HepG2 (cell line): Measurements from ENCODE around the gene PRDM10. TPM values are rescaled to one million over a fixed set of nuclear protein-coding genes. Genes with fewer than 3 reads are reported as not detected.

Experiments used
- ATAC-seq: fragments of 200-7000 bp; cut with Tn5 transposase; 3 replicates; pipeline ENCODE4 v1.9.1; 2020; ENCODE audit warnings: mild to moderate bottlenecking, moderate library complexity
- BruUV-seq: library from RNA; stranded (reverse); fragments of 400-500 nt; replicated peaks from 2 replicates; lab custom pipeline; 2021; lab: Mats Ljungman, UMichigan
- CTCF ChIA-PET: fragments of 300-600 bp; formaldehyde crosslinking; extraction: SDS; loops from one replicate; lab custom pipeline; 2021; ENCODE audit warnings: low total read pairs, inconsistent platforms, low intra/inter-chr PET ratio; lab: Yijun Ruan, JAX
- POLR2A ChIA-PET: fragments of 350-600 bp; sonication (Branson Sonifier 250); formaldehyde crosslinking; loops from one replicate; lab custom pipeline; 2020; ENCODE audit warnings: antibody characterized with exemption, inconsistent platforms; lab: Yijun Ruan, JAX
- DNase-seq: peaks from one replicate; pipeline ENCODE4 v3.0.0-alpha.2; 2015; ENCODE audit warnings: low spot score
- FAIRE-seq: peaks from 3 replicates; lab custom pipeline; 2011; peaks lifted over from hg19 to GRCh38; lab: Jason Lieb, UNC
- H2AFZ ChIP-seq: one replicate; pipeline ENCODE4 v1.6.1; 2011; ENCODE audit warnings: low read length, inconsistent platforms
- H3K27ac ChIP-seq: fragments of 300-600 bp; 3 replicates; pipeline ENCODE4 v1.8.0; 2011; ENCODE audit warnings: mixed run types, mild to moderate bottlenecking, mixed read lengths, low read length, inconsistent platforms; ENCODE audit not compliant: insufficient read depth; ENCODE audit errors: extremely low read length
- H3K27me3 ChIP-seq, 2 experiments: fragments of 200-600 bp in 1 of 2; 2 replicates in 1 of 2; 3 replicates in 1 of 2; pipeline versions ENCODE4 v1.6.0 to v1.8.0; 2011; ENCODE audit warnings: low read length in 2 of 2, mild to moderate bottlenecking in 2 of 2, moderate library complexity in 2 of 2, inconsistent platforms in 1 of 2; ENCODE audit not compliant: insufficient read depth in 2 of 2, control insufficient read depth in 1 of 2
- H3K36me3 ChIP-seq, 2 experiments: fragments of 200-600 bp in 1 of 2; replicated peaks in 1 of 2; 2 replicates in 1 of 2; 3 replicates in 1 of 2; pipeline versions ENCODE4 v1.5.1 to v1.8.0; 2011; ENCODE audit warnings: low read length in 2 of 2, inconsistent platforms in 1 of 2; ENCODE audit not compliant: insufficient read depth in 2 of 2, control insufficient read depth in 1 of 2
- H3K4me1 ChIP-seq: 2 replicates; pipeline ENCODE4 v1.5.1; 2012; ENCODE audit warnings: low read length, inconsistent platforms; ENCODE audit not compliant: insufficient read depth
- H3K4me2 ChIP-seq: 2 replicates; pipeline ENCODE4 v1.6.0; 2011; ENCODE audit warnings: low read depth, low read length, inconsistent platforms
- H3K4me3 ChIP-seq, 3 experiments: fragments of 200-600 bp in 1 of 3; sonication (generic), shearing (Covaris generic) in 1 of 3; replicated peaks in 1 of 3; 2 replicates each; pipeline ENCODE4 v1.5.1; 2011 to 2016; ENCODE audit warnings: low read length in 3 of 3, inconsistent platforms in 2 of 3, low read depth in 2 of 3, mild to moderate bottlenecking in 2 of 3, control low read depth in 1 of 3, mixed read lengths in 1 of 3; ENCODE audit not compliant: insufficient read depth in 1 of 3
- H3K79me2 ChIP-seq: one replicate; pipeline ENCODE4 v1.6.1; 2011; ENCODE audit warnings: low read length, inconsistent platforms; ENCODE audit not compliant: insufficient read depth
- H3K9ac ChIP-seq: 2 replicates; pipeline ENCODE4 v1.6.0; 2011; ENCODE audit warnings: mild to moderate bottlenecking, low read depth, low read length, inconsistent platforms; ENCODE audit not compliant: insufficient read depth
- H3K9me3 ChIP-seq: 2 replicates; pipeline ENCODE4 v1.5.1; 2012; ENCODE audit warnings: mild to moderate bottlenecking, low read length
- H4K20me1 ChIP-seq: 2 replicates; pipeline ENCODE4 v1.6.0; 2011; ENCODE audit warnings: inconsistent platforms, mild to moderate bottlenecking, low read length, moderate library complexity; ENCODE audit not compliant: insufficient read depth
- ARID5B ChIP-seq: IDR thresholded peaks from 2 replicates; pipeline ENCODE4 v1.4.0; 2020; ENCODE audit warnings: mild to moderate bottlenecking, missing genetic modification reagents
- BRCA1 ChIP-seq: sonication (generic); formaldehyde crosslinking; IDR thresholded peaks from 2 replicates; pipeline ENCODE4 v1.4.0; 2020; ENCODE audit warnings: missing genetic modification reagents
- CEBPB ChIP-seq: IDR thresholded peaks from 2 replicates; pipeline ENCODE4 v1.6.1; 2011; ENCODE audit warnings: low read depth, low read length, improper control_type of control experiment, borderline replicate concordance
- ESRRA ChIP-seq: sonication (generic); formaldehyde crosslinking; IDR thresholded peaks from 2 replicates; pipeline ENCODE4 v1.5.1; 2020; ENCODE audit warnings: mild to moderate bottlenecking, low read depth, missing genetic modification reagents
- GTF2F1 ChIP-seq: fragments of 150-350 bp; IDR thresholded peaks from 2 replicates; pipeline ENCODE4 v1.6.1; 2014; ENCODE audit warnings: low read length
- ISL2 ChIP-seq: sonication (generic); formaldehyde crosslinking; IDR thresholded peaks from 2 replicates; pipeline ENCODE4 v1.5.0; 2020; ENCODE audit warnings: missing genetic modification reagents
- KDM4B ChIP-seq: sonication (generic); formaldehyde crosslinking; IDR thresholded peaks from 2 replicates; pipeline ENCODE4 v1.4.0; 2020; ENCODE audit warnings: missing genetic modification reagents
- KDM5A ChIP-seq: fragments of 200-600 bp; sonication (generic); IDR thresholded peaks from 2 replicates; pipeline ENCODE4 v1.7.0; 2018; ENCODE audit warnings: antibody characterized with exemption, mild to moderate bottlenecking, low read length, borderline replicate concordance
- KLF16 ChIP-seq, 2 experiments: sonication (generic) in 1 of 2; formaldehyde crosslinking in 1 of 2; IDR thresholded peaks; 2 replicates each; pipeline versions ENCODE4 v1.6.1 to v1.8.0; 2016 to 2023; ENCODE audit warnings: missing genetic modification reagents in 2 of 2, missing compliant biosample characterization in 1 of 2
- NFRKB ChIP-seq: fragments of 450-650 bp; IDR thresholded peaks from 2 replicates; pipeline ENCODE4 v1.6.1; 2017
- NR1H2 ChIP-seq: sonication (generic); formaldehyde crosslinking; IDR thresholded peaks from 2 replicates; pipeline ENCODE4 v1.8.1; 2022; ENCODE audit warnings: low read depth, missing genetic modification reagents, borderline replicate concordance
- PRDM4 ChIP-seq: sonication (generic); formaldehyde crosslinking; IDR thresholded peaks from 2 replicates; pipeline ENCODE4 v1.9.0; 2021; ENCODE audit warnings: missing genetic modification reagents, borderline replicate concordance
- RFX1 ChIP-seq: fragments of 450-650 bp; IDR thresholded peaks from 2 replicates; pipeline ENCODE4 v1.6.1; 2017
- SMC3 ChIP-seq: IDR thresholded peaks from 2 replicates; pipeline ENCODE4 v1.6.1; 2011; ENCODE audit warnings: low read length, improper control_type of control experiment
- SYNCRIP ChIP-seq: fragments of 200-400 bp; formaldehyde crosslinking; IDR thresholded peaks from 2 replicates; pipeline ENCODE4 v1.6.1; 2018; ENCODE audit warnings: mild to moderate bottlenecking, low read depth, low read length; ENCODE audit not compliant: insufficient read depth
- THAP8 ChIP-seq: sonication (generic); formaldehyde crosslinking; IDR thresholded peaks from 2 replicates; pipeline ENCODE4 v1.5.1; 2020; ENCODE audit warnings: missing genetic modification reagents, mild to moderate bottlenecking, borderline replicate concordance
- ZNF160 ChIP-seq: sonication (generic); formaldehyde crosslinking; IDR thresholded peaks from 2 replicates; pipeline ENCODE4 v1.8.0; 2022; ENCODE audit warnings: mild to moderate bottlenecking, inconsistent platforms, missing genetic modification reagents
- ZNF3 ChIP-seq: IDR thresholded peaks from 2 replicates; pipeline ENCODE4 v1.7.0; 2017; ENCODE audit warnings: inconsistent platforms
- ZNF430 ChIP-seq: sonication (generic); formaldehyde crosslinking; IDR thresholded peaks from 2 replicates; pipeline ENCODE4 v1.9.0; 2021; ENCODE audit warnings: mild to moderate bottlenecking, missing genetic modification reagents
- WGBS: methylation state at CpG from one replicate; pipeline ENCODE4 v1.1.6; 2017; ENCODE audit warnings: low lambda C conversion rate; 5-methylcytosine and 5-hydroxymethylcytosine counted together
- in situ Hi-C: cut with HindIII; loops from 2 replicates; pipeline ENCODE4 v1.10.0; 2017; ENCODE audit warnings: low pct_unique_long_range_greater_than_20kb; ENCODE audit not compliant: extremely low pct_ligation_motif_present
- intact Hi-C: fragments of 100-400 bp; cut with micrococcal nuclease; formaldehyde crosslinking; loops from one replicate; pipeline ENCODE4 v1.10.0; 2022; ENCODE audit not compliant: unreplicated experiment
- polyA plus RNA-seq, 8 experiments: library from polyadenylated mRNA; depleted of rRNA in 3 of 8; stranded (reverse) in 7 of 8; unstranded in 1 of 8; fragments of >200 nt; fragmentation: Illumina TruSeq in 4 of 8; extraction: Trizol in 4 of 8; gene quantifications; 2 replicates each; pipeline versions ENCODE4 v1.2.1 to v1.2.3, GENCODE V29; 2011 to 2016; ENCODE audit warnings: low read depth in 4 of 8, missing spikeins in 1 of 8, mixed read lengths in 1 of 8; ENCODE audit not compliant: insufficient read depth in 1 of 8
- total RNA-seq, 5 experiments: library from RNA; depleted of rRNA; stranded (reverse); fragments of >200 nt; fragmentation: Illumina TruSeq; extraction: Trizol; gene quantifications; 2 replicates each; pipeline ENCODE4 v1.2.3, GENCODE V29; 2016; ENCODE audit warnings: low read depth in 1 of 5

Gene PRDM10
- total and polyA plus RNA-seq, 2 of the 13 experiments (the other 11 are each of a cell fraction or from before 2014, with no cell fraction given) = 5.7 to 5.8 TPM

GRCh38 chr11:130043575-130043974, 40.9 kb upstream of the PRDM10 start (continued):
- no peak for TF ChIP-seq PRDM4 (CRISPR knock-in tag)
- TF ChIP-seq ISL2 (CRISPR knock-in tag) = no peak
- TF ChIP-seq ESRRA (CRISPR knock-in tag) = no peak
- TF ChIP-seq SYNCRIP = no peak
- TF ChIP-seq KDM4B (CRISPR knock-in tag) = no peak

GRCh38 chr11:130042093-130042591, 39.5 kb upstream of the PRDM10 start:
- in situ Hi-C loops (no loop called here), intact Hi-C loops (no loop called here)
- FAIRE-seq = peak; percentile 8
- no peaks in the 10 kb centered on the region for H3K36me3 ChIP-seq
- no peaks in the 10 kb centered on the region for H3K79me2 ChIP-seq
- H3K4me1 ChIP-seq = peaks cover 36% of the 10 kb centered on the region
- no TSS peak for BruUV-seq
- peak; percentile 85 for DNase-seq
- H3K27ac ChIP-seq = no peak overlapping the region
- ChIA-PET POLR2A (no interaction called here), CTCF (no interaction called here)
- no peaks in the 10 kb centered on the region for H3K27me3 ChIP-seq
- no peaks in the 10 kb centered on the region for H3K9me3 ChIP-seq
- H3K9ac ChIP-seq = no peak overlapping the region
- H4K20me1 ChIP-seq = no peaks in the 10 kb centered on the region
- H2AFZ ChIP-seq = no peak overlapping the region
- peak; percentile 81 for ATAC-seq
- no peak overlapping the region for H3K4me3 ChIP-seq
- peak overlapping the region; percentile 19 for H3K4me2 ChIP-seq
- 51% methylated on average over 16 of the region's 16 CpGs for WGBS
- no peak for TF ChIP-seq KDM5A
- no peak for TF ChIP-seq ZNF160
- TF ChIP-seq THAP8 (CRISPR knock-in tag) = no peak
- TF ChIP-seq KLF16 (CRISPR knock-in tag; IDR thresholded peaks at IDR 0.05) = peak in 1 of 2 experiments; percentile 73; a peak in 1 of 4 replicates
- no peak for TF ChIP-seq BRCA1
- no peak for TF ChIP-seq SMC3
- TF ChIP-seq ZNF3 (CRISPR knock-in tag) = peak; percentile 65; the same call in 1 of the 2 replicates
- no peak for TF ChIP-seq RFX1
- TF ChIP-seq NR1H2 (CRISPR knock-in tag) = no peak
- no peak for TF ChIP-seq ZNF430 (CRISPR knock-in tag)
- no peak for TF ChIP-seq GTF2F1
- peak; percentile 87 for TF ChIP-seq CEBPB
- no peak for TF ChIP-seq NFRKB
- peak; percentile 75 for TF ChIP-seq ARID5B (CRISPR knock-in tag)
